Measurements from ENCODE around the gene SLC7A9.
"Not testable (repeated sequence)": the region's sequence is repeated elsewhere in the genome, so short reads cannot be mapped to it uniquely, and the experiment has no call there.

Gene SLC7A9

GRCh38 chr19:32880622-32881021 lies 11.1 kb upstream of the SLC7A9 start:
- FAIRE-seq = no peak

DNA sequence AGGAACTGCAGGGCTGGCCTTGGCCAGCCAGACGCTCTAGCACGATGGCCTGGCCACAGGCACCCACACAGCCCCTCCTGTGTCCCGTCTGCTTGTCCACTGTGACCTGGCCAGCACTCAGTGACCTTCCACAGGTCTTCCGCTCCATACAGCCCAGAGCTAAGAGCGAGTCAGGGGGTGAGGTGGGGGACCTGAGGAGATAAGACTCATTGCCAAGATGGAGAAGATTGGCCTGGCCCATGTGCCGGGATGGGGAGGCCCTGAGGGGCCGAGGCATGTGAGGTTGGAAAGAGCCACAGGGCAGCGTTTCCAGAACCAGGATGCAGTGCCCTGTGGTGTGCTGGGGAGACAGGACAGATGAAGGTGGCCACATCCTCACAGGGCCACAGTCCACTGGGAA lies 10.2 kb upstream of the SLC7A9 start:
- FAIRE-seq = no peak

- FAIRE-seq = no peak
These were observed 9.4 kb upstream of the SLC7A9 start for GRCh38 chr19:32878988-32879387.

GRCh38 chr19:32877977-32878745 lies 8.6 kb upstream of the SLC7A9 start:
- FAIRE-seq = no peak

DNA sequence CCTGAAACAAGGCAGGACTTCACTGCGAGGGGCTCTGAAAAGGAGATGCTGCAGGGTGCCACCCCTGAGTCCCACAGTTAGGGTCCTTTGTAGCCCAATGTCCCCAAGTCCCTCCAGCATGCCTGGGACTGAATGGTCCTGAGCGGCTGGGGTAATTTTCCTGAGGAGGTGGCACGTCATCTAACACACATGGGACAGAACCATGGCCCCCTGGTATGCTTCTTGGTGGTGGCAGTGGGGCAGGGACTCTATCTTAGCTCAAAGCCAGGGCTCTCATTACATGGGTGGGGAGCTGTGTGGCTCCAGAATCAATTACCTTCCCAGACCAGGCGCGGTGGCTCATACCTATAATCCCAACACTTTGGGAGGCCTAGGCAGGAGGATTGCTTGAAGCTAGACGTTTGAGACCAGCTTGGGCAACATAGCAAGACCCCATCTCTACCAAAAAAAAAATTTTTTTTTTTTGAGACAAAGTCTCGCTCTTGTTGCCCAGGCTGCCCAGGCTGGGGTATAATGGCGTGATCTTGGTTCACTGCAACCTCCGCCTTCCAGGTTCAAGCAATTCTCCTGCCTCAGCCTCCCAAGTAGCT lies 7.9 kb upstream of the SLC7A9 start:
- no peak for FAIRE-seq

GRCh38 chr19:32876919-32877285 lies 7.3 kb upstream of the SLC7A9 start:
- no peak for FAIRE-seq

- no peak for FAIRE-seq
These were observed 6.8 kb upstream of the SLC7A9 start for GRCh38 chr19:32876236-32876918.

- FAIRE-seq = no peak
These were observed 5.9 kb upstream of the SLC7A9 start for GRCh38 chr19:32875428-32875827.

GRCh38 chr19:32874605-32875004 lies 5.0 kb upstream of the SLC7A9 start:
- FAIRE-seq = no peak

DNA sequence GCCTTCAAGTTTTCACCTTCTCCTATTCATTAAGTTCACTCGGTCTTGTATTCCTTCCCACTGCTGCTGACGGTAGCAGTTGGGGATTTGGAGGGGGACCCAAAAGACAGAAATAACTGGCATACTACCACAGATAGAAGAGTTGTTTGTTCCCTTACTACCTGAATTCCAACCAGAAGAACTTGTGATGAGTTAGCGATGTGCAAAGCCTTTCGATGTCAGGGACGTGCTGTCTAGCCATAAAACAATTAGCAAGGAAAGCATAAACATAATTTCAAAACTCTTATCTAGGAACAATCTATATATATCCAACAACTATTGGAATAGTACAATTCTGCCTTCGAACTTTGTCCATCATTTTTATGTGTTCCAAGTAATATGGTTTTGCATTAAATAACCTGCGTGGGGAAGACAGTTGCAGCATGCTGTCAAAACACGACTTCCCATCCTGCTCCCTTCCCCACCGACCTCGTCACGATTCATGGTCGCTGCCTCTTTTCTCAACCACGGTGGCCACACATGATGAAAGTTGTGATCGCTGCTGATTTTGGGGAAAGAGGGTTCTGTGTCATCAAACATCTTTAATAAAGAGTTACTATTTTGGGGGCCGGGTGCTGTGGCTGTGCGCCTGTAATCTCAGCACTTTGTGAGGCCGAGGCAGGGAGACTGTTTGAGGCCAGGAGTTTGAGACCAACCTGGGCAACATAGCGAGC lies 3.8 kb upstream of the SLC7A9 start:
- FAIRE-seq = no peak

GRCh38 chr19:32872391-32872790 lies 2.8 kb upstream of the SLC7A9 start:
- FAIRE-seq = no peak

DNA sequence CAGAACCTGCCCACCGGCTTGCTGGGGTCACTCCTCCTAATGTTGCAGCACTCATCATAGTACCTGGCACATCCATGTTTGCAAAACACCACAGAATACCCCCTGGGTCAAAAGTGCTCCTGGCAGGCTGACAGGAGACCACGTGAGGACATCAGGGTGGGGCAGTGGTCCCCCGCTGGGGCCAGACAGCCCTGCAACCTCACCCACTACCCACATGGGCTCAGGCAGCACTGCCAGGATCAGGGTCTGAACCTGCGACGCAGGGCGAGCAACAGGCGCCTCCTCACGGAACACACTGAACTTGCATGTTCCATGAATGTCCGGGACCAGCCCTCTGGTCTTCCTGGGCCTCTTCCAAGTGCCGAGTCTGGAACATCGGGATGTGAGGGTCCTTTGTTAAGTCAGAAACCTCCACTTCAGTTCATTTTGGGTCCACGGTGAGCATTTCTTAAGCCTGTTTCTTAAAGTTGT lies 1.4 kb upstream of the SLC7A9 start:
- no peak for FAIRE-seq

GRCh38 chr19:32869966-32870573 lies 503 bp upstream of the SLC7A9 start:
- FAIRE-seq = no peak

GRCh38 chr19:32868206-32868950 lies 1.2 kb downstream of the SLC7A9 start:
- no peak for FAIRE-seq

DNA sequence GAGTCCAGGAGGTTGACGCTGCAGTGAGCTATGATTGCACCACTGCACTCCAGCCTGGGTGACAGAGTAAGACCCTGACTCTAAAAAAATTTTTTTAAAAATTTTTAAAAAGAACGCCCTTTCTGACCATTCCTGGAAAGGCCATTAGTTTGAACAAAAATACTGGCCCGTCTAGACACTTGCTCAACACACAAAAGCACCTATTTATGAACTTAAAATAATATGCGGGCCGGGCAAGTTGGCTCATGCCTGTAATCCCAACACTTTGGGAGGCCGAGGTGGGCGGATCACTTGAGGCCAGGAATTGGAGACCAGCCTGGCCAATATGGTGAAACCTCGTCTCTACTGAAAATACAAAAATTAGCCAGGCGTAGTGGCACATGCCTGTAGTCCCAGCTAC lies 2.1 kb downstream of the SLC7A9 start:
- not testable (repeated sequence) for FAIRE-seq

DNA sequence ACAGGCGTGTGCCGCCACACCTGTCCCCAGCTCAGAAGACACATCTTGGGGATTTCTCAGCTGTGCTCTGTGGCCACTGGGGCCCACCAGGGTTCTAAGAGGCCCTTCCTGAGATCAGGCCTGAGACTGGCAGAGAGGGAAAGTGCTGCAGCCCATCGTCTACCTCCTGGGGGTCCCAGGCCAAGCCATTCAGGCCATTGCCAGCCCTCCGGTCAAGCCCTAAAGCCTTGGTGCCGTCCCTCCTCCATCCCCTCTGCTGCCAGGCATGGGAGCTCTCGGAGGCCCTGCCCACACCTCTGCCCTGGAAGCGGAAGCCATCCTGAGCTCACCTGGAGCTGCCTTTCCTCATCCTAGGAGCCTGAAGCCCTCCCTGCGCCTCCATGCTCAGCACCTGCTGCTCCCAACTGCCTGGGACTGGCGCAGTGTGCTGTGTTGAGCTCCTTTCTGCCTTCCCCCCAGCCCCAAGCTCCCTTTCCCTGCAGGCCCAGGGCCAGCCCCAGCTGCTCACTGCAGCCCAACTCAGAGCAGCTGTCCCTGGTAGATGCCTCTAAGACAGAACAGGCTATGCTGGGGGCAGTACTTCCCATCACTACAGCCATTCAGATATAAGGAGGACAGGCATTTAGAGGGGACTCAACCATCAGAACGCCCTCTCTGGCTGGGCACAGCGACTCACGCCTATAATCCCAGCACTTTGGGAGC lies 2.9 kb downstream of the SLC7A9 start:
- no peak for FAIRE-seq

DNA sequence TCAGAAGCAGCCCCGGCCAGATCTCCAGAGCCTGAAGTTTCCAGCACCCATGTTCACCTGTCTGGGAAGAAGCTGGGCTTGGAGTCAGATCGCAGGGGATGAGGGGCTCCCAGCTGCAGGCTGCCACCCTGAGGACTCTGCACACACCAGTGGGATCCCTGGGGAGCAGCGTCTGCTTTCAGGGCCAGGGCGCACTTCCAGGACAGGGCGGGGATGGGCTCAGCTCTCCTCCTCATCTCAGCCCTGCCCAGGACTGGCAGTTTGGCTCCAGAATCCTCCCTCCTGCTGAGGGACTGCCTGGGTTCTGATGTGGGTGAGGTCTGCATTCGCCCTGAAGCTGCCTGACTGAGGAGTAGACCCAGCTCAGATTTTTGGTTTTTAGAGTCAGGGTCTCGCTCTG lies 3.5 kb downstream of the SLC7A9 start:
- FAIRE-seq = no peak

DNA sequence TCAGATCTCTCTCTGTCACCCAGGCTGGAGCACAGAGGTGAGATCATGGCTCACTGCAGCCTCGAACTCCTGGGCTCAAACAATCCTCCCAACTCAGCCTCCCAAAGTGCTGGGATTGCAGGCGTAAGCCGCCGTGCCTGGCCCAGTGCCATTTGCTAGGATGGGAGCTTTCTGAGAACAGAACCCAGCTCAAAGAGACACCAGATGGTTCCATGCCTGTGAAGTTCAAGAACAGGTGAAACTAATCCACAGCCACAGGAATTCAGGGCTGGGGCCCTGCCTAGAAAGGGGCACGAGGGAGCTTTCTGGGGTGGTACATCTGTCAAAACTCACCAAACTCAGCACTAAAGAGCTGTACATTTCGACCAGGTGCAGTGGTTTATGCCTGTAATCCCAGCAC lies 4.2 kb downstream of the SLC7A9 start:
- no peak for FAIRE-seq

DNA sequence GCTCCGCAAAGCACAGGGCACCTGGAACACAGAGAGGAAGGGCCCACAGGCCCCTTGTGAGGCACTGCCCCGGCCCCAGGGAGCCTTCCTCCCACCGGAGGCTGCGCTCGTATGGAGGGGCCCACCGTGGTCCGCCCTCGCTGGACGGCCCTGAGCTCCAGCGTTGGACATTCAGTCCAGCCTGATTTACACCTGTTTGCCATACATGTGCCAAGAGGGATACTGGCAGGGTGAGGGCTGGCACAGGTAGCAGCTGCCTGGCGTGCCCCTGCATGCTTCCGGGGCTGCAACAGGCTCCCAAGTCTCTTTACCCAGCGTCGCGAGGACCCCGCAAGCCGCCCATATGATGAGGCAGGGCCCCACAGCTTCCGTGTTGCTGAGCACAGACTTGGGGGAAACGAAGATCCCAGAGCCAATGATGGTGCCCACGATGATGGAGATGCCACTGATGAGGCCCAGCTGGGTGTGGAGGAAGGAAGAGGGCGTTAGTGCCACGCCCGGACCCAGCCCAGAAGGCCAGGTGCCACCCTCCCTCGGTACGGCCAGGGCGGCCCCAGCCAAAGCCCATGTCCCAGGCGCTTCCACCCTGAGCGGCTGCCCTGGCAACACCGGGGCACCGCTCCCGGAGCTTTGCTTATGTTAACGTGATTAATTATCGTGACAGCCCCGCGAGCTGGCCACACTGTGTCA lies 5.1 kb downstream of the SLC7A9 start:
- no peak for FAIRE-seq

- no peak for FAIRE-seq
These were observed 5.7 kb downstream of the SLC7A9 start for GRCh38 chr19:32863841-32864240.

- no peak for FAIRE-seq
These were observed 6.3 kb downstream of the SLC7A9 start for GRCh38 chr19:32863301-32863700.
